CD4-positive, alpha-beta T cell treated with Interleukin-2 at 100 ng/mL for 4 hours (primary cell): ENCODE results near the gene SIM2.

Experiments used
- DNase-seq: peaks from one replicate; pipeline ENCODE4 v3.0.0-alpha.2; 2020; ENCODE audit warnings: low spot score

Gene SIM2

GRCh38 chr21:36684957-36685714 lies 13.8 kb upstream of the SIM2 start:
- no peak for DNase-seq

GRCh38 chr21:36686955-36687354 lies 12.0 kb upstream of the SIM2 start:
- no peak for DNase-seq

GRCh38 chr21:36688324-36688723 lies 10.6 kb upstream of the SIM2 start:
- no peak for DNase-seq

- DNase-seq = no peak
Observed at GRCh38 chr21:36689324-36689723, 9.6 kb upstream of the SIM2 start.

- no peak for DNase-seq
Observed at GRCh38 chr21:36690628-36691554, 8.0 kb upstream of the SIM2 start.

- no peak for DNase-seq
Observed at GRCh38 chr21:36691555-36692041, 7.3 kb upstream of the SIM2 start.

GRCh38 chr21:36692114-36692834 lies 6.6 kb upstream of the SIM2 start:
- no peak for DNase-seq

GRCh38 chr21:36692835-36693488 lies 6.0 kb upstream of the SIM2 start:
- no peak for DNase-seq

GRCh38 chr21:36693489-36694030 lies 5.4 kb upstream of the SIM2 start:
- no peak for DNase-seq

- no peak for DNase-seq
Observed at GRCh38 chr21:36694031-36694515, 4.8 kb upstream of the SIM2 start.

GRCh38 chr21:36694593-36695282 lies 4.2 kb upstream of the SIM2 start:
- DNase-seq = no peak

- DNase-seq = no peak
Observed at GRCh38 chr21:36695283-36695634, 3.7 kb upstream of the SIM2 start.

- DNase-seq = no peak
Observed at GRCh38 chr21:36695671-36696389, 3.1 kb upstream of the SIM2 start.

- DNase-seq = no peak
Observed at GRCh38 chr21:36696390-36697059, 2.4 kb upstream of the SIM2 start.

- DNase-seq = no peak
Observed at GRCh38 chr21:36697060-36697850, 1.7 kb upstream of the SIM2 start.

GRCh38 chr21:36697851-36698384 lies 997 bp upstream of the SIM2 start:
- DNase-seq = no peak

- no peak for DNase-seq
Observed at GRCh38 chr21:36698385-36698980, 432 bp upstream of the SIM2 start.
